Right ventricle myocardium inferior (tissue), 1 donor: ENCODE results near the gene CADPS. TPM values are rescaled to one million over a fixed set of nuclear protein-coding genes. Genes with fewer than 3 reads are reported as not detected.

Experiments
- ATAC-seq: fragments of 200-7000 bp; cut with Tn5 transposase; one replicate; pipeline ENCODE4 v1.9.1; 2020; ENCODE audit warnings: mild to moderate bottlenecking, moderate library complexity
- DNase-seq: peaks from one replicate; pipeline ENCODE4 v3.0.0; 2021; ENCODE audit errors: missing footprints
- intact Hi-C: fragments of 100-400 bp; cut with DNase I; formaldehyde crosslinking; loops from one replicate; pipeline ENCODE4 v1.11.0; 2022
- total RNA-seq: library from RNA; stranded (reverse); fragmentation: NEBNext Ultra II Directional; extraction: Animal tissue kit (Norgen Biotek cat#: 25700); gene quantifications from one replicate; pipeline ENCODE4 v1.2.1, GENCODE V29; 2021
- donor health status: DM: no; HTN: yes; CAD: no; lungs with severe emphysema.

Gene CADPS
- total RNA-seq, 1 donor from 2014 or later: 10.4 TPM

DNA sequence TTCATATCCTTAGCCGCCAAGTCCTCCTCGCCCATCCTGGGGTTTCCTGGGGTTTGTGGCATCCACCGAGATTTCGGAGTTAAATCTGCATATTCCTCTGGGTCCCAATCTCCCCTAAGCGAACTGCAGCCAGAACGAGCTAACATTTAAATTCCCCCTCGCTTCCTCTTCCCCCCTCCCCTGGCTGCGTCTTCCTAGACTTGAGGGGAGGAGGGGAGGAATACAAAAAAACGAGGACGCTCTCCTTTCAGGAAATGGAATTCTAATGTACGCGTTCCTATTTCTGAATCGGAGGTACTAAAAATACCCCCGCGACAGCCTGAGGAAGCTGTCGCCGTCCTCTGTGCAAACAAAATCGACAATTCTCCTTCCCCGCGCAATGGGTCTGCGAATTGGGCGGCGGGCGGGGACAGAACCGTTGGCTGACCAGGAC is 507.4 kb downstream of the CADPS start:
- intact Hi-C loops: no loop called here
- DNase-seq (no peak), ATAC-seq (no peak)

DNA sequence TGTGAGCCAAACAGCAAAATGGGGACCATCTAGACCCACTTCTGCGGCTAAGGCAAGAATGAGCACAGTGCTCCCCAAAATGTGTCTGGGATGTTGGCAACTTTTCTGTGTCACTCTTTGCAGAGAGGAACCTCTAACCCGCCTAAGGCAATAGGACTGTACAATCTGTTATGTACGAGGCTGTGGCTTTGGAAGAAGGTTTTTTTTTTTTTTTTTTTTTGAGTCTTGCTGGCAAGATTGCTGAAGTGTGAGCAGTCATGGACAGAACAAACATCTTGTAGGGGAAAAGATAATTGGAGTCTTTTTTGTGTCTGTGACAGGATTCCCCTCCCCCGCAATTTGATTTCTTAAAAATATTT is 509.1 kb downstream of the CADPS start:
- DNase-seq (no peak), ATAC-seq (no peak)
- intact Hi-C loops: no loop called here

DNA sequence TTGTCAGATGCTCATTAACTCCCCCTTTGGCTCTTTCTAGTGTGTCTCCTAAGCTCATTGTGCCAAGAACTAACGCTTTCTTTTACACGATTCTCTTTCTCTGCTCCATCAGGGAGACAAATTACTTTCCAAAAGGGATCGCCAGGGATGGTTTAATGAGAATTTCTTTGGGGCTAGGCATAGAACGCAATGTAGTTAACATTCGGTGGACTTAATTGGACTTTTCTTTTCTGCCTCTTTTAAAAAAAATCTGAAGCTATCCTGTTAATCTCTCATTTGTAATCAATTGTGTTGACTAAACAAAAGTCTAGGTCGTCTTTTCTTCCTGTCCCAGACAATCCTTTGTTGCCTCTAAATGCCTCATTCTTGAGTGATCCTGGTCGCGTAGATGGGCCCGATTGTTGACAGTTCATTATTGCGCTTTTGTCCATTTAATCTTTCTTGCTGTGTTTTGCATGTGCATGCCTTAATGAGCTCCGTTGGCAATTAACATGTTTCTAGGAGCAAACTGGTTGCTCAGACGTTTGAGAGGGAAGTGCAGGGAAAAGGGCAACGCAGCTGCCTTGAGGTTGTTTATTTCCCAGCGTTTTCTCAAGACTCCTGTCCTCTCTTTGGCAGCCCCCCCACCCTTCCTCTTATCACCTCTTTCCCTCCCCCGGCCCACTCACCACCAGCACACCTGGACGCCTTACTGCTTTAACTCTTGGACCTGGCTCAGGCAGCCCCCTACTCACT is 509.7 kb downstream of the CADPS start:
- DNase-seq: no peak
- intact Hi-C loops: no loop called here
- no peak for ATAC-seq

DNA sequence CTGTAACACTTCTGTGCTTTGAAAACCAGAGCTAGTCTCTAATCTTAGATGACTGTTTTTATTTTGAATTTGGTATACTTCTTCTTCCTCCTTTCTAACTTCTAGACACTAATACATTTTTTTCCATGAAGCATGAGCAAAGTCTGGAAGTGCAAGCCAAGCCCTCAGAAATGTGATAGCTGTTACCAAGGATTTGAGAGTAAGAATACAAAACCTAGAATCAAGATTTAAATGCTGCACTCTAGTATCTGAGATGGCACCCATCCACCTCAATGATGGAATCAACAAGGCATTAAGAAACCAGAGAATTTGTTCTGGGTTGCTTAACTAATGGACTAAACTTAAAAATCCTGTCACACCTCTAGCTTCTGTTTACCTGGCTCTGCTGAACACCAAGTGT is 511.0 kb downstream of the CADPS start:
- ATAC-seq (no peak), DNase-seq (no peak)
- intact Hi-C loops: no loop called here

DNA sequence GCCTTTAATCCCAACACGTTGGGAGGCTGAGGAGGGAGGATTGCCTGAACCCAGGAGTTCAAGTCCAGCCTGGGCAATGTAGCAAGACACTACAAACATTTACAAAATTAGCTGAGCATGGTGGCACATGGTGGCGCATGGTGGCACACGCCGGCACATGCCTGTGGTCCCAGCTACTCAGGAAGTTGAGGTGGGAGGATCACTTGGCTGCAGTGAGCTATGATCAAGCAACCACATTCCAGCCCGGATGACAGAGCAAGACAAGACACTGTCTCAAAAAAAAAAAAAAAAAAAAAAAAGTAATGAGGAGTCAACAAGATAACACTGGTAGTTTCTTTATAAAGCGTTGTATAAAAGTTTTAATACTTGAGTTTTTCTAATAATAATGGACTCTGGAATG is 511.9 kb downstream of the CADPS start:
- intact Hi-C loops: no loop called here
- no peak for DNase-seq

DNA sequence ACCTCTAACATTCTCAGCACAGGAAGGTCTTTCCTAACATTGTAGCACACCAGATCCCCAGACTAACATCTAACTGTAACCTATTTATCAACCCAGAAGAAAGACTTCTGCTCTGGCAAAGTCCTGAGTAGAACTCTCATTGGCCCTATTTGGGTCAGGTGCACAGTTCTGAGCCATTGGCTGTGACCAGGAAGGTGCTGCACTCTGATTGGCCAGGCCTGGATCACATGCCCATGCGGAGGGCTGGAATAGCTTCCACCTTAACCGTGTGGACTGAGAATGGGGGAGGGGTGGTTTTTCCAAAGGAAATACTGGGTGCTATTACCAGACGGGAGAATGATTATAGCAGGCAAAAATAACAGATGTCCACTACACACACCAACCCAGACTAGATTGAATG is 513.4 kb downstream of the CADPS start:
- intact Hi-C loops: no loop called here
- ATAC-seq (no peak), DNase-seq (no peak)

More for the DNA sequence above, 511.9 kb downstream of the CADPS start:
- no peak for ATAC-seq

DNA sequence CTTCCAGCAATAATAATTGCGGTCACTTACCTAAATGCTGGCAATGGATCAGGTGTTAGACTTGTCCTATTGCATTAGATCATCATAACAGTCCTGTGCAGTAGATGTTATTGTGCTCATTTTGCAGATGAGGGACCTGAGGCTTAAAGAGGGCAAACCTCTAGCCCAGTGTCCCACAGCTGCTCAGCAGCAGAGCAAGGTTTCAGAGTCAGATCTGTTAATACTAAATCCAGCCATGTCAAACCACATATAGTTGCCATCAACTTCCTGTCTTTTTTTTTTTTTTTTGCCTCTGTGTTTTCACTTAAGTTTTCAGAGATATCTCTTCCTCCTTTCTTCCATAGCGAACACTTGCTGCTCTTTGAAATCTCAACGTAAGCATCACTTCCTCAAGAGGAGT is 514.0 kb downstream of the CADPS start:
- intact Hi-C loops: no loop called here
- ATAC-seq (no peak), DNase-seq (no peak)

DNA sequence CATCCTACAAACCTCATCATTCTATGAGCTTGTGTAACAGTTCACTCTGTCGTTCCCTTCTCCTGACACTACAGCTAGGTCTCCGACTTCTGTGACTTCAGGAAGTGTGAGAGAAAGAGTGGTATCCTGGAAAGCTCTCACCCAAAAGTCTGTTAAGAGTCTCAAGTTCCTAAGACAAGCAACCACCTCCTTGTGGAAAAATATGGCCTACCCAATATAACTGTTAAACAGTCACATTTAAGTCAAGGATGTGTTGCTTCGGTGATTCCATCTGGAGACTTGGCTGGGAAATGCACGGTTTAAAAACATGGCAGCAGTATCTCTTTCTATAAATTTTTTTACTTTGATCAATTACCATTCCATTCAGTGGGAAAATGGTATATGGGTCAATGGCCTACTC is 515.7 kb downstream of the CADPS start:
- no peak for ATAC-seq
- intact Hi-C loops: no loop called here

DNA sequence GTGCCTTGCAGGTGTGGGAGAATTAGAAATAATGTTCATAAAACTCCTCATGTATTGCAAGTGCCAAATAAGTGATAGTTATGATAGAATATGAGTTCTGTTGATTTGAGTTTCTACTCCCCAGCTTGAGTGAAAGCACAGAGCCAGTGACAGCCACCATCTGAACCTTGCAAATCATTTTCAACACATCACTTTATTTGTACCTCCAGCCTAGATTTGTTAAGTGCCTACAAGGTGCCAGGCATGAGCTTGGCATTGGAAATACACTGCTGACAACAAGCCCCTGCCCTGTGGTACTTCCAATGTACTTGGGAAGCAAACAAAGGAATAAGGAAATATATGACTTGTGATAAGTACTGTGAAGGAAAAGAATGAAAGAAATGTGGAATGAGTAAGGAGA is 518.9 kb downstream of the CADPS start:
- intact Hi-C loops: no loop called here
- ATAC-seq: no peak

More for the DNA sequence above, 515.7 kb downstream of the CADPS start:
- no peak for DNase-seq

DNA sequence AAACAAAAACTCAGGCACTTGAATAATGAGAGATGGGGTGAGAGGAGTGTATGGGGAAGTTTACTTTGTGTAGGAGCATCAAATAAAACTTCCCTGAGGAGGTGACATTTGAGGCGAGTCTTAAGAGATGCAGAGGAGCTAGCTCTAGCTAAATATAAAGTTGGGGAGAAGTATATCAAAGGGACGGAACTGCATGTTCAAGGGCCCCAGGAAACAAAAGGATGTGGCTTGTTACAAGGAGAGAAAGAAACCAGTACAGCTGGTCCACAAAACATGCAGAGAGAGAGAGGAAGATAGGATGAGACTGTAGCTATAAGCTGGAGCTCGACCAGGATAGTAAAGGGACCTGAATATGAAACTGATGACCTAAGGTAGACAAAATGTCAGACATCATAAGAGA is 519.5 kb downstream of the CADPS start:
- ATAC-seq: no peak
- intact Hi-C loops: no loop called here

More for the DNA sequence above, 518.9 kb downstream of the CADPS start:
- DNase-seq: no peak

More for the DNA sequence above, 519.5 kb downstream of the CADPS start:
- DNase-seq: no peak
